Measurements from ENCODE around the gene HS3ST3A1. TPM values are rescaled to one million over a fixed set of nuclear protein-coding genes. Genes with fewer than 3 reads are reported as not detected.
A peak's percentile ranks its signal among the peaks of the same experiment; 100 is the strongest.

HS3ST3A1 gene
- total RNA-seq: 10 to 100 TPM in 1 of 4 donors, 1 to 10 TPM in 3; 4.7 to 21.1 (median 6.1) TPM
- 2.2 TPM for polyA plus RNA-seq
- long read RNA-seq, donor 1, transcript HS3ST3A1-201 (2 exons, 2,527 nt): major isoform, 51 of 59 reads
- long read RNA-seq, donor 1, partial matches to known transcripts: 0 of 59 reads
- long read RNA-seq, donor 1, other reads (novel, unspliced or antisense): 8 of 59 reads
- long read RNA-seq, donor 2, transcript HS3ST3A1-201 (2 exons, 2,527 nt): major isoform, 29 of 34 reads
- long read RNA-seq, donor 2, partial matches to known transcripts: 0 of 34 reads
- long read RNA-seq, donor 2, other reads (novel, unspliced or antisense): 5 of 34 reads
- long read RNA-seq, donor 3, partial matches to known transcripts: 0 of 9 reads
- long read RNA-seq, donor 3, other reads (novel, unspliced or antisense): 7 of 9 reads
- long read RNA-seq, donor 4, transcript HS3ST3A1-201 (2 exons, 2,527 nt): major isoform, 12 of 14 reads
- long read RNA-seq, donor 4, partial matches to known transcripts: 0 of 14 reads
- long read RNA-seq, donor 4, other reads (novel, unspliced or antisense): 2 of 14 reads

GRCh38 chr17:13601776-13602551, at the start of gene HS3ST3A1:
HS3ST3A1 (minus strand) TSS chr17:13601929; CDS start chr17:13601129, 800 bp downstream.
- Histone ChIP-seq H3K27ac (ENCODE audit: low read length) (peak within 1 kb of the TSS; percentile 12), H3K27me3 (ENCODE audit: control insufficient read depth, insufficient read depth) (no peaks in the 10 kb centered on the region), H3K9me3 (ENCODE audit: control insufficient read depth, low read length) (no peaks in the 10 kb centered on the region), H3K4me1 (ENCODE audit: control insufficient read depth, insufficient read depth, low read length) (no peaks in the 10 kb centered on the region), H3K4me3 (ENCODE audit: low read length) (peak within 1 kb of the TSS; percentile 29)
- ATAC-seq: peak; percentile 89 to 91
- intact Hi-C loops (cut with DNase I): no loop called here
- DNase-seq: peak; percentile 49 to 83 (median 78)
- WGBS: 1% methylated on average over 61 of the region's 61 CpGs

- intact Hi-C loops (cut with DNase I): no loop called here
- WGBS: 65% methylated on average over 4 of the region's 4 CpGs
- H3K9me3 ChIP-seq (ENCODE audit: control insufficient read depth, low read length): no peaks in the 10 kb centered on the region
Measured at GRCh38 chr17:13650096-13650675, 48.5 kb upstream of the HS3ST3A1 start.

GRCh38 chr17:13647543-13648021, 45.9 kb upstream of the HS3ST3A1 start:
- ATAC-seq: no peak
- H3K4me3 ChIP-seq (ENCODE audit: low read length): no peak overlapping the region
- 63% methylated on average over 6 of the region's 6 CpGs for WGBS

More at GRCh38 chr17:13650096-13650675, 48.5 kb upstream of the HS3ST3A1 start:
- H3K27me3 ChIP-seq (ENCODE audit: control insufficient read depth, insufficient read depth): no peaks in the 10 kb centered on the region
- H3K4me1 ChIP-seq (ENCODE audit: control insufficient read depth, insufficient read depth, low read length): no peaks in the 10 kb centered on the region
- DNase-seq (no peak), ATAC-seq (no peak)
- no peak overlapping the region for H3K27ac ChIP-seq (ENCODE audit: low read length)
- no peak overlapping the region for H3K4me3 ChIP-seq (ENCODE audit: low read length)

GRCh38 chr17:13646969-13647542, 45.3 kb upstream of the HS3ST3A1 start:
- no peaks in the 10 kb centered on the region for H3K4me1 ChIP-seq (ENCODE audit: control insufficient read depth, insufficient read depth, low read length)
- no peaks in the 10 kb centered on the region for H3K27me3 ChIP-seq (ENCODE audit: control insufficient read depth, insufficient read depth)
- no peaks in the 10 kb centered on the region for H3K9me3 ChIP-seq (ENCODE audit: control insufficient read depth, low read length)
- no peak overlapping the region for H3K4me3 ChIP-seq (ENCODE audit: low read length)
- no peak overlapping the region for H3K27ac ChIP-seq (ENCODE audit: low read length)
- no peak for DNase-seq
- ATAC-seq: no peak
- WGBS: 61% methylated on average over 5 of the region's 5 CpGs
- intact Hi-C loops (cut with DNase I): no loop called here

More at GRCh38 chr17:13647543-13648021, 45.9 kb upstream of the HS3ST3A1 start:
- no peaks in the 10 kb centered on the region for H3K27me3 ChIP-seq (ENCODE audit: control insufficient read depth, insufficient read depth)
- no peak overlapping the region for H3K27ac ChIP-seq (ENCODE audit: low read length)
- intact Hi-C loops (cut with DNase I): no loop called here
- H3K9me3 ChIP-seq (ENCODE audit: control insufficient read depth, low read length): no peaks in the 10 kb centered on the region
- no peak for DNase-seq
- H3K4me1 ChIP-seq (ENCODE audit: control insufficient read depth, insufficient read depth, low read length): no peaks in the 10 kb centered on the region

- WGBS: 69% methylated on average over 2 of the region's 2 CpGs
- DNase-seq (no peak), ATAC-seq (no peak)
- Histone ChIP-seq H3K4me1 (ENCODE audit: control insufficient read depth, insufficient read depth, low read length) (no peaks in the 10 kb centered on the region), H3K27me3 (ENCODE audit: control insufficient read depth, insufficient read depth) (no peaks in the 10 kb centered on the region), H3K27ac (ENCODE audit: low read length) (no peak overlapping the region), H3K9me3 (ENCODE audit: control insufficient read depth, low read length) (no peaks in the 10 kb centered on the region), H3K4me3 (ENCODE audit: low read length) (no peak overlapping the region)
- intact Hi-C loops (cut with DNase I): no loop called here
Measured at GRCh38 chr17:13646411-13646810, 44.7 kb upstream of the HS3ST3A1 start.

- Histone ChIP-seq H3K4me1 (ENCODE audit: control insufficient read depth, insufficient read depth, low read length) (no peaks in the 10 kb centered on the region), H3K9me3 (ENCODE audit: control insufficient read depth, low read length) (no peaks in the 10 kb centered on the region), H3K4me3 (ENCODE audit: low read length) (no peak overlapping the region), H3K27me3 (ENCODE audit: control insufficient read depth, insufficient read depth) (no peaks in the 10 kb centered on the region), H3K27ac (ENCODE audit: low read length) (no peak overlapping the region)
- intact Hi-C loops (cut with DNase I): no loop called here
- no peak for DNase-seq
- ATAC-seq: no peak
- WGBS: 93% methylated on average over 2 of the region's 2 CpGs
Measured at GRCh38 chr17:13643180-13643579, 41.5 kb upstream of the HS3ST3A1 start.

GRCh38 chr17:13642188-13642587, 40.5 kb upstream of the HS3ST3A1 start:
- intact Hi-C loops (cut with DNase I): no loop called here
- no peaks in the 10 kb centered on the region for H3K4me1 ChIP-seq (ENCODE audit: control insufficient read depth, insufficient read depth, low read length)
- no peak overlapping the region for H3K27ac ChIP-seq (ENCODE audit: low read length)
- WGBS: 25% methylated on average over 2 of the region's 2 CpGs
- DNase-seq (peak in 1 of 3 donors; percentile 12), ATAC-seq (peak; percentile 75 to 86)
- H3K27me3 ChIP-seq (ENCODE audit: control insufficient read depth, insufficient read depth): no peaks in the 10 kb centered on the region
- no peak overlapping the region for H3K4me3 ChIP-seq (ENCODE audit: low read length)
- H3K9me3 ChIP-seq (ENCODE audit: control insufficient read depth, low read length): no peaks in the 10 kb centered on the region

- DNase-seq (no peak), ATAC-seq (no peak)
- Histone ChIP-seq H3K4me1 (ENCODE audit: control insufficient read depth, insufficient read depth, low read length) (no peaks in the 10 kb centered on the region), H3K9me3 (ENCODE audit: control insufficient read depth, low read length) (no peaks in the 10 kb centered on the region), H3K27ac (ENCODE audit: low read length) (no peak overlapping the region), H3K27me3 (ENCODE audit: control insufficient read depth, insufficient read depth) (no peaks in the 10 kb centered on the region), H3K4me3 (ENCODE audit: low read length) (no peak overlapping the region)
- 61% methylated on average over 3 of the region's 3 CpGs for whole genome bisulfite sequencing
- intact Hi-C loops (cut with DNase I): no loop called here
Measured at GRCh38 chr17:13640551-13640950, 38.8 kb upstream of the HS3ST3A1 start.

- DNase-seq (no peak), ATAC-seq (peak in 1 of 2 donors; percentile 20)
- Histone ChIP-seq H3K4me1 (ENCODE audit: control insufficient read depth, insufficient read depth, low read length) (no peaks in the 10 kb centered on the region), H3K4me3 (ENCODE audit: low read length) (no peak overlapping the region), H3K27ac (ENCODE audit: low read length) (no peak overlapping the region), H3K27me3 (ENCODE audit: control insufficient read depth, insufficient read depth) (no peaks in the 10 kb centered on the region), H3K9me3 (ENCODE audit: control insufficient read depth, low read length) (no peaks in the 10 kb centered on the region)
- intact Hi-C loops (cut with DNase I): no loop called here
- WGBS: 91% methylated on average over 1 of the region's 1 CpG
Measured at GRCh38 chr17:13638855-13639458, 37.2 kb upstream of the HS3ST3A1 start.

GRCh38 chr17:13636951-13637350, 35.2 kb upstream of the HS3ST3A1 start:
- WGBS: 89% methylated on average over 8 of the region's 8 CpGs
- intact Hi-C loops (cut with DNase I): no loop called here
- ATAC-seq (no peak), DNase-seq (no peak)
- Histone ChIP-seq H3K4me3 (ENCODE audit: low read length) (no peak overlapping the region), H3K27me3 (ENCODE audit: control insufficient read depth, insufficient read depth) (no peaks in the 10 kb centered on the region), H3K9me3 (ENCODE audit: control insufficient read depth, low read length) (no peaks in the 10 kb centered on the region), H3K4me1 (ENCODE audit: control insufficient read depth, insufficient read depth, low read length) (no peaks in the 10 kb centered on the region), H3K27ac (ENCODE audit: low read length) (no peak overlapping the region)
